ENCODE results near the gene POLR1G.

Gene POLR1G

GRCh38 chr19:45450012-45450333 is 43.5 kb downstream of the POLR1G start:
- H3K4me1 ChIP-seq, result peaks cover 11% of the 10 kb centered on the region
- H3K4me3 ChIP-seq, result peak overlapping the region; percentile 54
- in situ Hi-C loops (cut with MboI; ENCODE audit: low sequenced_read_pairs), result no loop called here
- no peaks in the 10 kb centered on the region for H3K27me3 ChIP-seq (ENCODE audit: low read depth)
- no peaks in the 10 kb centered on the region for H3K9me3 ChIP-seq
- H3K36me3 ChIP-seq (replicated peaks), result no peaks in the 10 kb centered on the region
- DNase-seq (ENCODE audit: low spot score in 2 of 2), result no peak

- H3K9me3 ChIP-seq, result no peaks in the 10 kb centered on the region
- in situ Hi-C loops (cut with MboI; ENCODE audit: low sequenced_read_pairs), result no loop called here
- no peaks in the 10 kb centered on the region for H3K36me3 ChIP-seq (replicated peaks)
- peaks cover 16% of the 10 kb centered on the region for H3K4me1 ChIP-seq
- no peaks in the 10 kb centered on the region for H3K27me3 ChIP-seq (ENCODE audit: low read depth)
- no peak for DNase-seq (ENCODE audit: low spot score in 2 of 2)
- peak overlapping the region; percentile 54 for H3K4me3 ChIP-seq
Observed at GRCh38 chr19:45451131-45451849, 44.8 kb downstream of the POLR1G start.

- in situ Hi-C loops (cut with MboI; ENCODE audit: low sequenced_read_pairs), result no loop called here
- Histone ChIP-seq H3K27me3 (ENCODE audit: low read depth) (no peaks in the 10 kb centered on the region), H3K36me3 (replicated peaks) (no peaks in the 10 kb centered on the region), H3K4me3 (no peak overlapping the region), H3K4me1 (peaks cover 17% of the 10 kb centered on the region), H3K9me3 (no peaks in the 10 kb centered on the region)
- no peak for DNase-seq (ENCODE audit: low spot score in 2 of 2)
Observed at GRCh38 chr19:45451850-45452387, 45.5 kb downstream of the POLR1G start.

GRCh38 chr19:45455707-45456499 is 49.5 kb downstream of the POLR1G start:
- peak in 1 of 2 experiments; percentile 58 for DNase-seq (ENCODE audit: low spot score in 2 of 2)
- Histone ChIP-seq H3K9me3 (no peaks in the 10 kb centered on the region), H3K4me3 (no peak overlapping the region), H3K4me1 (peaks cover 10% of the 10 kb centered on the region), H3K36me3 (replicated peaks) (no peaks in the 10 kb centered on the region), H3K27me3 (ENCODE audit: low read depth) (no peaks in the 10 kb centered on the region)
- in situ Hi-C loops (cut with MboI; ENCODE audit: low sequenced_read_pairs), result no loop called here

GRCh38 chr19:45456500-45456815 is 50.0 kb downstream of the POLR1G start:
- Histone ChIP-seq H3K4me1 (peaks cover 6% of the 10 kb centered on the region), H3K27me3 (ENCODE audit: low read depth) (no peaks in the 10 kb centered on the region), H3K4me3 (no peak overlapping the region), H3K36me3 (replicated peaks) (no peaks in the 10 kb centered on the region), H3K9me3 (no peaks in the 10 kb centered on the region)
- DNase-seq (ENCODE audit: low spot score in 2 of 2), result no peak
- in situ Hi-C loops (cut with MboI; ENCODE audit: low sequenced_read_pairs), result no loop called here

- no peaks in the 10 kb centered on the region for H3K27me3 ChIP-seq (ENCODE audit: low read depth)
- DNase-seq (ENCODE audit: low spot score in 2 of 2), result no peak
- no peaks in the 10 kb centered on the region for H3K9me3 ChIP-seq
- no peak overlapping the region for H3K4me3 ChIP-seq
- in situ Hi-C loops (cut with MboI; ENCODE audit: low sequenced_read_pairs), result no loop called here
- H3K36me3 ChIP-seq (replicated peaks), result no peaks in the 10 kb centered on the region
- H3K4me1 ChIP-seq, result peaks cover 6% of the 10 kb centered on the region
Observed at GRCh38 chr19:45457776-45458175, 51.3 kb downstream of the POLR1G start.
